Fibroblast of mammary gland (primary cell): ENCODE data around the gene C10orf105.

ENCODE experiments used
- DNase-seq: peaks from one replicate; pipeline ENCODE4 v3.0.0-alpha.2; 2010; ENCODE audit warnings: low read depth
- H3K4me3 ChIP-seq: 2 replicates; pipeline ENCODE4 v1.5.1; 2011; ENCODE audit warnings: low read depth, mild to moderate bottlenecking, low read length, moderate library complexity; ENCODE audit not compliant: control insufficient read depth
- CTCF ChIP-seq: conservative IDR thresholded peaks from 2 replicates; pipeline ENCODE4 v1.5.1; 2011; ENCODE audit warnings: low read depth, low read length, inconsistent platforms; ENCODE audit not compliant: control insufficient read depth, insufficient read depth

The C10orf105 gene

GRCh38 chr10:71747039-71747531, 27.5 kb upstream of the C10orf105 start:
- H3K4me3 ChIP-seq, result no peak overlapping the region
- DNase-seq, result no peak
- no peak for TF ChIP-seq CTCF

GRCh38 chr10:71746344-71747037, 26.9 kb upstream of the C10orf105 start:
- no peak overlapping the region for H3K4me3 ChIP-seq
- DNase-seq, result no peak
- no peak for TF ChIP-seq CTCF

- DNase-seq, result no peak
- TF ChIP-seq CTCF, result no peak
- no peak overlapping the region for H3K4me3 ChIP-seq
These were observed 26.2 kb upstream of the C10orf105 start for GRCh38 chr10:71745664-71746250.

GRCh38 chr10:71744897-71745663, 25.5 kb upstream of the C10orf105 start:
- DNase-seq, result no peak
- no peak for TF ChIP-seq CTCF

GRCh38 chr10:71743866-71744265, 24.3 kb upstream of the C10orf105 start:
- no peak for DNase-seq
- no peak for TF ChIP-seq CTCF
- H3K4me3 ChIP-seq, result no peak overlapping the region

More at GRCh38 chr10:71744897-71745663, 25.5 kb upstream of the C10orf105 start:
- no peak overlapping the region for H3K4me3 ChIP-seq

- no peak overlapping the region for H3K4me3 ChIP-seq
- no peak for TF ChIP-seq CTCF
- no peak for DNase-seq
These were observed 23.7 kb upstream of the C10orf105 start for GRCh38 chr10:71743089-71743838.
